OCI-LY1 (cell line): Measurements from ENCODE around the gene CENPU.

Experiments
- H2AFZ ChIP-seq: fragments of 200-600 bp; sonication (generic), shearing (Covaris generic); 2 replicates; pipeline ENCODE4 v1.6.0; 2014; ENCODE audit warnings: antibody characterized with exemption, mild to moderate bottlenecking, low read length
- H3F3A ChIP-seq: fragments of 200-600 bp; sonication (generic), shearing (Covaris generic); 2 replicates; pipeline ENCODE4 v1.6.0; 2014; ENCODE audit warnings: mild to moderate bottlenecking, antibody characterized with exemption, low read length, moderate library complexity; ENCODE audit not compliant: insufficient read depth
- H3K27ac ChIP-seq: fragments of 200-600 bp; sonication (generic); 2 replicates; pipeline ENCODE4 v1.5.1; 2014; ENCODE audit warnings: low read length, mixed run types, mild to moderate bottlenecking, low read depth; ENCODE audit not compliant: poor library complexity, severe bottlenecking
- H3K27me3 ChIP-seq: fragments of 200-600 bp; sonication (generic); 2 replicates; pipeline ENCODE4 v1.6.0; 2014; ENCODE audit warnings: antibody characterized with exemption, mild to moderate bottlenecking, low read length, moderate library complexity; ENCODE audit not compliant: insufficient read depth
- H3K36me3 ChIP-seq: fragments of 200-600 bp; sonication (generic); 2 replicates; pipeline ENCODE4 v1.6.1; 2014; ENCODE audit warnings: mild to moderate bottlenecking, antibody characterized with exemption, low read length, moderate library complexity, mixed read lengths; ENCODE audit not compliant: insufficient read depth
- H3K4me1 ChIP-seq: fragments of 200-600 bp; sonication (generic); 2 replicates; pipeline ENCODE4 v1.5.1; 2014; ENCODE audit warnings: mild to moderate bottlenecking, low read length, moderate library complexity; ENCODE audit not compliant: insufficient read depth, severe bottlenecking
- H3K4me2 ChIP-seq: fragments of 200-600 bp; sonication (generic), shearing (Covaris generic); 2 replicates; pipeline ENCODE4 v1.6.1; 2014; ENCODE audit warnings: low read length
- H3K4me3 ChIP-seq: fragments of 200-600 bp; sonication (generic); 2 replicates; pipeline ENCODE4 v1.5.1; 2014; ENCODE audit warnings: low read length, low read depth, mild to moderate bottlenecking, mixed read lengths; ENCODE audit not compliant: poor library complexity, severe bottlenecking
- H3K79me2 ChIP-seq: fragments of 200-600 bp; shearing (Covaris generic); 2 replicates; pipeline ENCODE4 v1.6.1; 2016; ENCODE audit warnings: mixed run types, low read length, mixed read lengths; ENCODE audit not compliant: insufficient read depth
- H3K9ac ChIP-seq: fragments of 200-600 bp; sonication (generic), shearing (Covaris generic); 2 replicates; pipeline ENCODE4 v1.6.1; 2014; ENCODE audit warnings: mild to moderate bottlenecking, low read length, mixed read lengths
- H3K9me2 ChIP-seq: fragments of 200-600 bp; sonication (generic), shearing (Covaris generic); 2 replicates; pipeline ENCODE4 v1.6.1; 2014; ENCODE audit warnings: low read depth, mild to moderate bottlenecking, low read length, mixed read lengths
- H3K9me3 ChIP-seq: fragments of 200-600 bp; shearing (Covaris generic); 2 replicates; pipeline ENCODE4 v1.6.1; 2014; ENCODE audit warnings: low read length, mixed read lengths
- H4K20me1 ChIP-seq: fragments of 200-600 bp; sonication (generic), shearing (Covaris generic); 2 replicates; pipeline ENCODE4 v1.6.0; 2016; ENCODE audit warnings: mild to moderate bottlenecking, low read length; ENCODE audit not compliant: insufficient read depth
- CTCF ChIP-seq: fragments of 200-600 bp; sonication (generic), shearing (Covaris generic); IDR thresholded peaks from 2 replicates; pipeline ENCODE4 v1.5.1; 2017; ENCODE audit warnings: mild to moderate bottlenecking, antibody characterized with exemption, low read length, moderate library complexity, mixed read lengths
- EZH2 ChIP-seq: fragments of 200-600 bp; sonication (generic), shearing (Covaris generic); IDR thresholded peaks from 2 replicates; pipeline ENCODE4 v1.8.0; 2017; ENCODE audit warnings: borderline replicate concordance, mixed run types, mild to moderate bottlenecking, antibody characterized with exemption, low read length, moderate library complexity, mixed read lengths

The CENPU gene

GRCh38 chr4:184645904-184646610, 87.8 kb downstream of the CENPU start:
- Histone ChIP-seq H3K4me1 (peaks cover 50% of the 10 kb centered on the region), H3K9me3 (no peaks in the 10 kb centered on the region), H3K4me3 (peak overlapping the region; percentile 84), H3K4me2 (peak overlapping the region; percentile 97), H3K9me2 (no peaks in the 10 kb centered on the region), H3K9ac (peak overlapping the region; percentile 98; the same call in 1 of the 2 replicates), H3F3A (no peaks in the 10 kb centered on the region), H2AFZ (no peak overlapping the region), H3K36me3 (peaks cover 49% of the 10 kb centered on the region), H3K79me2 (peaks cover 59% of the 10 kb centered on the region), H3K27me3 (no peaks in the 10 kb centered on the region), H4K20me1 (no peaks in the 10 kb centered on the region), H3K27ac (peak overlapping the region; percentile 71)
- no peak for TF ChIP-seq CTCF
- TF ChIP-seq EZH2, result no peak

- no peak overlapping the region for H3K4me2 ChIP-seq
- H3K4me3 ChIP-seq, result no peak overlapping the region
- H3K9ac ChIP-seq, result no peak overlapping the region
Measured at GRCh38 chr4:184644553-184645307, 89.2 kb downstream of the CENPU start.

More at GRCh38 chr4:184644553-184645307, 89.2 kb downstream of the CENPU start:
- H3K4me1 ChIP-seq, result peaks cover 44% of the 10 kb centered on the region
- H3K9me2 ChIP-seq, result no peaks in the 10 kb centered on the region
- H4K20me1 ChIP-seq, result no peaks in the 10 kb centered on the region
- no peaks in the 10 kb centered on the region for H3K27me3 ChIP-seq
- no peak overlapping the region for H2AFZ ChIP-seq
- no peak overlapping the region for H3K27ac ChIP-seq
- no peaks in the 10 kb centered on the region for H3K9me3 ChIP-seq
- no peaks in the 10 kb centered on the region for H3F3A ChIP-seq
- H3K36me3 ChIP-seq, result peaks cover 60% of the 10 kb centered on the region
- TF ChIP-seq EZH2 (no peak), CTCF (no peak)
- peaks cover 72% of the 10 kb centered on the region for H3K79me2 ChIP-seq
